Activated T-cell treated with anti-CD3 and anti-CD28 coated beads, Interleukin-2, amount 50 U/mL, for 1 hour (primary cell): ENCODE data around the gene CFAP74.
"Not testable (repeated sequence)": the region's sequence is repeated elsewhere in the genome, so short reads cannot be mapped to it uniquely, and the experiment has no call there.

Experiments
- DNase-seq: peaks from one replicate; pipeline ENCODE4 v3.0.0-alpha.2; 2020

The CFAP74 gene

DNA sequence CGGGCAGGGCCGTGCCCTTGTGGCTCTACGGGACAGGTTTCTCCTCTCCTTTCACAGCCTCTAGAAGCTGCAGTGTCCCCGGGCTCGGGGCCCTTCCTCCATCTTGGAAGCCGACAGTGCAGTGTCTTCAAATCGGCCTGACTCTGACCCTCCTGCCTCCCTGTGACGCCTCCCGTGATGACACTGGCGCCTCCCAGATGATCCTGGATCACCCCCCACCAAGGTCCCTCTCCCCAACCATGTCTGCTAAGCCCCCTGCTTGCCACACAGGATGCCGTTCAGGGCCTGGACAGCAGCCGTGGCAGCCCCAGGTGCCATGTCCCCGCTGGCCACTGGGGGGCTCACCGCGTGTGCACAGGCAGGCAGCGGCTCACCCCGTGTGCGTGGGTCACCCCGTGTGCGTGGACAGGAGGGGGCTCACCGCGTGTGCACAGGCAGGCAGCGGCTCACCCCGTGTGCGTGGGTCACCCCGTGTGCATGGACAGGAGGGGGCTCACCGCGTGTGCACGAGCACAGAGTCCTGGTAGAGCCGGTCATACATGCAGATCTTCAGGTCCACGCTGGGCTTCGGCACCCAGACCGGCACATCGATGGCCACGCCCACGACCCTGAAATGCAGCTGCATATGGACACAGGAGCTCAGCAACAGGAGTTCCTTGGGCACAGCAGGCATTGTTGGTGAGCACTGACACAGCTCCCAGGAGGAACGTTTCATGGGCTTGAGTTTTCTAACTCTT is 59.6 kb downstream of the CFAP74 start:
- DNase-seq: peak; percentile 71

DNA sequence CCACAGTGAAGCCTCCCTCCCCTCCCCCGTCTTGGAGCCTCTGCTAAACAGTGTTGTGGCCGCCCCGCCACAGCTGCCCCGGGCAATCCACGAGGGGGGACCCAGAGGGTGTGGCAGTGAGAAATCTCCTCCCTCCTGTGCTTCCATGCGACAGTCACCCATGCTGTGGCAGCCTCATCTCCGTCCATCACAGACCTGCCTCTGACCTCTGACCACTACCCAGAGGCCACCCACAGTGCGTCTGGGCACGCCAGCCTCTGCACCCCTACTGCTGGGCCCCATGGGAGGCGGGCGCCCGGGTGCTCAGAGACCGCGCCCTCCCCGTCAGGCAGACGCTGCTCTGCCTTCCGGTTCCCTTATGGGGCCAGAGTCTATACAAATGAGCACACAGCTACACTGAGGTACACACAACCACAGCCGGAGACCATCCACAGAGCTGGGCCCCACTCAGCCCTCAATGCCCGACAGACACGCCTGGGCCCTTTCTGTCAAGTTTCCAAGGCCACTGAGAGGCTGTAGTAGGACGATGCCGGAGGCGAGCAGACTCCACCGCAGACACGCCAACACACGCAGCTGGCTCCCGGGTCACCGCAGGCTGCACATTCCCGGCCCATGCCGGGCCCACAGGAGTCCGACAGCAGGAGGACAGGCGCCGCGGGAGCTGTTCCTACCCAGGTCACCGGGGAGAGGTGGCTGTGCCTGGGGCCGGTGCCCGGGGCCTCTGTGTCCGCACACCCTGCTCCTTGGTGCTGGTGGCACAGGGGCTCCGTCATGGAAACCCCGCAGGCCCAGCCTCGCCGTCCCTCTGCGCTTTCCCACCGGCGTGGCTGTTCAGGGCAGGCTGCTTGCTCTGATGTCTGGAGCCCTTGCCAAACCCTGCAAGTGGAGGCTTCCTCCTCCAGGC is 60.6 kb downstream of the CFAP74 start:
- DNase-seq: no peak

DNA sequence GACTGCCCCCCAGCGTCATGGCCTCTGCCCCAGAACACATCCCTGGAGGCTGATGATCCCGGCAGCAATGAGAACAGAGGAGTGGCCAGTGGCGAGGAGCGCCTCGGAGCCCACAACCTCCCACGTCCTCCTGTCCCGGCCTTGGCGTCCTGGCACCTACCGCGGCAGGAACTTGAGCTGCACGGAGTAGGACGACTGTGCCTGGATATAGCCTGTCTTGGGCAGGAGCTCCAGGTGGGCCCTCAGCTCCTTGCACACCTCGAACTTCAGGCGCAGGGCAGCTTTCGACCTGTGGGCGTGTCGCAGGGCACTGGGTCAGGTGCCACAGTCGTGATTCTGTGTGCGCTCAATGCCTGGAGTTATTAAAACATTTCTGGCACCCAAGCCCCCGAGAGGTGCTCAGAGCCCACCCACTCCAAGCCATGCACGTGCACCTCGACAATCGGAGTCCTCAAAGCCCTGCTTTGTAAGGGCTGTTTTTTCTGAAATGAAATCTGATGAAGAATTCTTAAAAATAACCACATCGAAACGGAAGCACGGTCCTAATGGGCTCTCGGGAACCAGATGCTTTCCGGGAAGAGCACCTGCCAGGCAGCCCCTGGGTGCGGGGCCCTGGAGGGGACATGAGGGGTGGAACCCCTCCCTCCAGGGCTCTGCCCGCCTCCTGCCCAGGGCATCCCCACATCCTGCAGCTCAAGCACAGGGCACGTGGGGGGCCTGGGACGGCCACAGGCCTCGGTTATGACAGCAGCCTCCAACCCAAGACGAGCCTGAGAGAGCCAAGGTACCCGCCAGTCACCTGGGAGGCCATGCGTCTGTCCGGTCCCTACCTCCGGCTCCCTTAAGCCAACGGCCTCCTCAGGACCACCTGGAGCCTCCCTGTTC is 61.5 kb downstream of the CFAP74 start:
- DNase-seq: no peak

DNA sequence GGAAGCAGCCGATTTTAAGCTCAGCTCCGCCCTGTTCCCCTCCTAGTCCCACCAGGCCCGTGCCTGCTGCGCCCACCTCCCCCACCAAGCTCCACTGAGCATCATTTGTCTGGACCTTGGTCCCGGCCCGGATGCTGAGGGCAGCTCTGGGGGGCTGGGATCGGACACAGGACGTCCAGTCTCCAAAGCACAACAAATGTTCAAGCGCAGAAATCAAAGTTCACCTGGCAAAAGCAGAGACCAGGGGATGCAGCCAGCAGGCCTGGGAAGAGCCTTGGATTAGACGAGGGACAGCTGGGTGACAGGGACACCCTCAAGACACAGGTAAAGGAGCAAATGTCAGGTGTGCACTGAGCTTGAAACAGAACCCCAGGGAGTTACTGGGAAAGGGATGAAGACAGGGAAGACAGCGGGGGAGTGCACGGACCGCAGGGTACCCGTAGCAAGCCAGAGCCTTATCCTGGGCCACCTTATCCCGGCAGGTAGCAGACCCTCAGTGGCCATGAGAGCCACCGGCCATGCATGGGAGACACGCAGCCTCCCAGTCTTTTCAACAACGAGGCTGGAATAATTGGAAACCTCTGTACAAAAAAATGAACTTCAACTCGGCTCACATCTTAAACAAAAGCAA is 62.3 kb downstream of the CFAP74 start:
- DNase-seq: no peak

DNA sequence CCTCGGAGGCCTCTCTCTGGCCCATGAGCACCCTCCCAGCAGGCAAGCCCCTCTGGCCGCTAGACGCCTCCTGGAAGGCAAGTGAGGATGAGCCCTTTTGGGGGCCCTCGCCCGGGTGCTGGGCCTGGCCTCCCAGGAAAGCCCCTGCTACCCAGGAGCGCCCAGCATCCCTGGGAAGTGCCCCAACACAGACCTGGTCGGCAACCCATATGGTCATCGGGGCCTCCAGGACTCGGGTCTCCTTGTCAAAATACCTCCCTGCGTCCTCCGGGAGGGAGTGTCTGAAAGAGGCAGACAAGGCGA is 63.5 kb downstream of the CFAP74 start:
- no peak for DNase-seq

DNA sequence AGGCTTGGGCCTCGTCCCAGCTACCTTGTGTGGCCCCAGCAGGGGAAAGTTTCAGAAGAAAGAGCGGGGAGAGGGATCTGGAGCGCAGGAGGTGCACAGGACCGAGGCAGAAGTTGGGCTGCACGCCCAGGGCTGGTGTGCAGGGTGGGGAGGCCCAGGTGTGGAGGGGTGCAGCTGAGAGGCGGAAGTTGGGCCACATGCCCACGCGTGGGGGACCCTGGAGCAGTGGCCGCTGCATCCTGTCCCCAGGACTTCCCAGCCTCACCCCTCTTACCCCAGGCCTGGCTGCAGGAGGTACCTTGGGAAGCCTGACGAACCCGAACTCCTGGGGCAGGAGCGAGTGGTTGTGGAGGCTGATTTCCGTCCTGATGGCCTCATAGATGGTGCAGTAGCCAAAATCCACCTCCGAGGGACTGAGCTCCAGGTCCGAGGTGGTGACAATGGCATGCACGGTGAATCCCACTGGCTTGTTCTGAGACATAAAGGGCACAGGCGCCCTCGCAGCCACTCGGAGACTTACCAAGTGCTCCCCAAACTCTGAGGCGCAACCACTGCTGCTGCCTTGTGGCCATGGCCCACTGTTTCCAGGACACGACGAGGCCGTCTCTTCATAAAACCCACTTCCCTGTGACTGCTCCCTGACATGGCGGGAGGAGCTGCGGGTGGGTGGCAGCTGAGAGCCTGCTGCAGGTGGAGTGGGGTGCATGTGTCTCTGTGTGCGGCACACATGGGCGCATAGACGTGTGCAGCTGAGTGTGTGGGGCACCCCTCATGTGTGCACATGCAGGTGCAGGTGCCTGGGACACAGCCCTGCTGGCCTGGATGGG is 64.1 kb downstream of the CFAP74 start:
- no peak for DNase-seq

DNA sequence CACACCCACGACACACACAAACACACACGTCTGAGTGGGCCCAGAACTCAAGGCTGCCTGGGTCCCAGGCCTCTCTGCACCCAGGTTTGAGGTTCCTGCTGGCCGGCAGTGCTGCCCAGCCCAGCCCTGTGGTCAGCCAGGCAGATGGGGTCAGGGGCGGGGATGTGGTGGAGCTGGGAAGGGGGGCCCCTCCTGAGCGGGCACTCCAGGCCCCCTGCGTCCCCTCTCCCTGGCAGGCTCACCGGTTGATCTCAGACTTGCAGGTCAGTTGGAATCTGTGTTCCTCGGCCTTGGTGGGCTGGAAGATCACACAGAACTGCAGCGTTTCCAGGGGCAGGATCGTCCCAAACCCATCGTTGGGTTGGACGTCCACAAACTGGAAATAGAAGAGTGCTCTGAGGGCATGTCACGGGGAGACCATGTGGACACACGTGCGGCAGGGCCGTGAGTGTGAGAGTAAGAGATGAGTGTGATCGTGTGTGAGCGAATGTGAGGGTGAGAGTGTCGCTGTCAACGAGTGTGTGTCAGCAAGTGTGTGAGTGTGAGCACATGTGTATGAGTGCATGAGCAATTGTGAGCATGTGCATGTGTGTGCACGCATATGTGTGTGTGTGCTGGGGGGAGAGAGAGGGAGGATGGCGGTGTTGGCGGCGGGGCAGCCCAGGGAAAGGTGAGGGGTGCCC is 64.8 kb downstream of the CFAP74 start:
- no peak for DNase-seq

DNA sequence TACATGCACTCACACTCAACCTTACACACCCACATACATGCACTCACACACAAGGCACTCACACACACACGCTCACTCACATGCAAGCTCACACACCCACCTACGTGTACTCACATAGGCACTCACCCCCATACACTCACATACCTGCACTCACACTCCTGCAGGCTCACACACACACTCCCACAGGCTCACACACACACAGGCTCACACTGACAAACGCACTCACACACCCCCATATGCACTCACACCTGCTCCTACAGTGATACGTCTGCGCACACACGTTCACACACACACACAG is 65.4 kb downstream of the CFAP74 start:
- DNase-seq: no peak

DNA sequence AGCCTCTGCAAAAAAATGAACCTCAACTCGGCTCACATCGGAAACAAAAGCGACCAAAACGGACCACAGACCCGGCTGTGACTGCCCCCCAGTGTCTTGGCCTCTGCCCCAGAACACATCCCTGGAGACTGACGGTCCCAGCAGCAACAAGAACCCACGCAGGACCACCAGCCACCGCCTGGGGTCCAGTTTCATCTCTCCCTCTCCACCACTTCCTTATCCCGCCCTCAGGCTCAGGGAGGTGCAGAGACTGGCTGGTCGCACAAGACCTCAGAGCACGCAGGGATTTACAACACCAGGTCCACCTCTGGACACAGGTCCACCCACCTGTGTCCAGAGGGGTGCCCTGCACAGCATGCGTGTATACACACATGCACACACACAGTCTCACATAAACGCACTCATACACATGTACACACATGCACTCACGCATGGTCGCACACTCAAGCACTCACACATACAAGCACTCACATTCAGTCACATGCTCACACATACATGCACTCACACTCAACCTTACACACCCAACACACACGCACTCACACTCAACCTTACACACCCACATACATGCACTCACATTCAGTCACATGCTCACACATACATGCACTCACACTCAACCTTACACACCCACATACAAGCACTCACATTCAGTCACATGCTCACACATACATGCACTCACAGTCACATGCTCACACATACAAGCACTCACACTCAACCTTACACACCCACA is 65.9 kb downstream of the CFAP74 start:
- DNase-seq: no peak

DNA sequence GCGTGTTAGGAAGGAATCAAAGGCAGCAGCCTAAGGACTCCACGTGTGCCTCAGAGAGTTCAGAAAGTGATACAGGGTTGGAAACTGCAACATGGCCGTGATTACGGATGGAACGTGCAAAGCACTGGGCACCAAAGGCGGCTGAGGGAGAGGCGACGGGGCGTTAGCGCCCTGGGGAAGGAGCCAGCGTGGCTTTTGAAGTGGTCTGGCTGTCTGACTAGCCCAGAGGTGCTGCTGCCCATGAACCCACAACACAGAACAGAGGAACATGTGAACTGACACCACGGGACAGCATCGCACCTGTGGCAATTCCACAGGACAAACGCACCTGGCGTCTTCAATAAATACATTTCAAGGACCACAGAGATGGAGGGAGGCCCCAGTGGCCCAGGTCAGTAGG is 66.5 kb downstream of the CFAP74 start:
- no peak for DNase-seq

DNA sequence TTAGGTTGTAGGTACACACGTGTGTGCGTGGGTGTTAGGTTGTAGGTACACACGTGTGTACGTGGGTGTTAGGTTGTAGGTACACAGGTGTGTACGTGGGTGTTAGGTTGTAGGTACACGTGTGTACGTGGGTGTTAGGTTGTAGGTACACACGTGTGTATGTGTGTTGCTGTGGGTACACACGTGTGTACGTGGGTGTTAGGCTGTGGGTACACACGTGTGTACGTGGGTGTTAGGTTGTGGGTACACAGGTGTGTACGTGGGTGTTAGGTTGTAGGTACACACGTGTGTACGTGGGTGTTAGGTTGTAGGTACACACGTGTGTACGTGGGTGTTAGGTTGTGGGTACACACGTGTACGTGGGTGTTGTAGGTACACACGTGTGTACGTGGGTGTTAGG is 68.7 kb downstream of the CFAP74 start:
- not testable (repeated sequence) for DNase-seq

DNA sequence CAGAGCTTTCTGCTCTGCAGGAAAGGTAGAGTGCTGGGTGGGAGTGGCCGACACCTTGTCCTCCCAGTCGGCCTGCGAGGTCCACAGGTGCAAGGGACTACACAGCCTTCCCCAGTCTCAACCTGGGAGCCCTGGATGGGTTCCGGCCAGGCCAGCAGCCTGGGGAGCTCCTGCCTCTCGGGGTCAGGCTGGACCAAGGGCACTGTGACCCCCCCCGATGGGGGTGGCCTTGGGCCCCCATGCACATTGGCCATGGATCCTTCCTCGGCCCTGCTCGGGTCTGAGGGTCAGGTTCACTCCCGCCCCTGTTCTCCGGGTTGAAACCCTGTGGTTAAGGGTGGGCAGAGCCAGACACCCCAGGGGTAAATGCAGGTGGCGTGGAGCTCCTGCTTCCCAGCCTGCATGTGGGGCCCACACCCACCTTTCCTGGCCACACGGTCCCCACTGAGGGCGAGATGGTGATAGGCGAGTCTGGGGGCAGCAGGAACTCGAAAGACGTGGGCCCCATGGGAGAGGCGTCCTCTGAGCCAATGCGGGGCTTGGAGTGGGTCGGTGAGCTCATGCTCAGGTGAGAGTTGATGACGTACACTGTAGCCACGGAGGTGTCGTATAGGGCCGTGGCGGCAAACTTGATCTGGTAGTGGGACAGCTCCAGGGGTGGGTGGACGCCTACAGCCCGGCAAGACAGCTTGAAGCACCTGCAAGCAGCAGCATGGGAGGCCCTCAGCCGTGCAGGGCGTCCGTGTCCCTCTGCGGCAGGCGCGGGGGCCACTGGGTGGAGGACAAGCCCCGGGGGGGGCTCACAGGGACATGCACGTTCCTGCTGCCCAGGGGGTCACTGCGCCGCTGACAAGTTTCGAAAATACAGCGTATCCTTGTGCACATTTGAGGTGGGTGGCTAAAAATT is 73.7 kb downstream of the CFAP74 start:
- no peak for DNase-seq

DNA sequence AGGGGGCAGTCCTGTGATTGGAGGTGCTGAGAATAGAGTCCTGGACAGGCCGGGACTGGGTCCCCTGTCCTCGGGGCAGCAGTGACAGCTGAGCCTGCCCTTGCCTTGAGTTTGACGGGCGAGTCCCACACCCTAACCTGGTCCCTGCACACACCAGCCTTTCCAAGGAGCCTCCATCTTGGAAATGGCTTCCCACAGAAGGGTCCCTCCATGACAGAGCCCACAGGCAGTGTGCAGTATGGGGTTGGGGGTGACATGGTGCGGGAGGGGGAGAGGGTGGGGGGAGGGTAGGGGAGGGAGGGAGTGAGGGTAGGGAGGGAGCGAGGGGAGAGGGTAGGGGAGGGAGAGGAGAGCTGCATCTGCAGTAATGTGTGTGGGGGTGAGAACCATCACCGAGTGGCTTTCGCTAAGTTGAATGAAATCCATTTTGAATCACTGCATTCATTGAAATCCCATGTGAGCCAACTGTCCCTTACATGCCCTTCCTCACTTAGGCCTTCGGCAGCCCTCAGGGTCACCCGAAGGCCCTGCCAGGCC is 74.4 kb downstream of the CFAP74 start:
- DNase-seq: no peak

DNA sequence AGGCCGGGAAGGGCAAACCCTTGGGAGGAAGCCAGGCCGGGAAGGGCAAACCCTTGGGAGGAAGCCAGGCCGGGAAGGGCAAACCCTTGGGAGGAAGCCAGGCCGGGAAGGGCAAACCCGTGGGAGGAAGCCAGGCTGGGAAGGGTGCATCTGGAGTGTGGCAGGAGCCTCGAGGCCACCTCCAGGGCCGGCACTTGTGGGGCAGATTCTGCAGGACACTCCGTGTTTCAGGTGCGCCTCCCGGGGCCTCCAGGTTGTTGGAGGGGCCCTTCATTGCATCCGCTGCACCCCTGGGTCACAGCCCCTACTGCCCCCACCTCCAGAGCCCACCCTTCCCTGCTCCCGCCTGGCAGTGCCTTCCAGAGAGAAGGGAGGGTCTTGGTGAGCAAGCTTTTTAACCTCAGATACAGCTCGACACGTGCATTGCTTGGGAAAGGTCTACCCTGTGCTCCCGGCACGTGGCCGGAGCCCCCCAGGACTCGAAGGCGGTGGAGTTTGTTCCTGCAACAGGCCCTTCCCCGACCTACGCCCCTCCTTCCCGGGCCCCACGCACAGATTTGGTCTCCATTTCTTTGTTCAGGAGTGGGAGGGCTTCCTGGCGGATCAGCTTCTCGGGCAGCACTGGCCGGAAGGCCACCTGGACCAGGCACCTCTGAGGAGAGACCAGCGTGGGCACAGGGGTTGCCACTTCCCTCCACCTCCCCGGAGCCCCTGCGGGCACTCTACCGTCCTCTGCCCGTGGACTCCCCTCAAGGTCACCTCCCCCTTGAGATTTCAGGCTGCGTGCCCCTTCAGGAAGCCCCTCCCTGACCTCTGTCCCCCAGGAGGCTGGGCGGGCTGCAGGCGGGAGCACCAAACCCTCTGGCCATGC is 75.1 kb downstream of the CFAP74 start:
- no peak for DNase-seq

DNA sequence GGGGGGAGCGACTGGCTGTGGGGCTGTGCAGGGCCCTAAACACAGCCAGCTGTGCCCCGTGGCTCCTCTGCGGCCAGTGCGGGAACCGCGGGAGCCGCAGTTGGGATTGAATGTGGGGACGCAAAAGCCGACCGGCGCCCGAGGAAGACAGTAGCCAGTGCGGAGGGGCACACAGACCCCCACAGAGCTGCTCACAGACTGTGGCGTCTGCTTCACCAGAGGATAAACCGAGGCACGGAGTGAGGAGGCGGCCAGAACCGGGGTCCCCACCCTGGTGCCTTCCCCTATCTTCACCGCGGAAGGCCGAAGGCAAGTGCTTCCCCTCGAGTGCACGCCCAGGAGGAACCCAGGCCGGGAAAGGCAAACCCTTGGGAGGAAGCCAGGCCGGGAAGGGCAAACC is 75.8 kb downstream of the CFAP74 start:
- DNase-seq: no peak

DNA sequence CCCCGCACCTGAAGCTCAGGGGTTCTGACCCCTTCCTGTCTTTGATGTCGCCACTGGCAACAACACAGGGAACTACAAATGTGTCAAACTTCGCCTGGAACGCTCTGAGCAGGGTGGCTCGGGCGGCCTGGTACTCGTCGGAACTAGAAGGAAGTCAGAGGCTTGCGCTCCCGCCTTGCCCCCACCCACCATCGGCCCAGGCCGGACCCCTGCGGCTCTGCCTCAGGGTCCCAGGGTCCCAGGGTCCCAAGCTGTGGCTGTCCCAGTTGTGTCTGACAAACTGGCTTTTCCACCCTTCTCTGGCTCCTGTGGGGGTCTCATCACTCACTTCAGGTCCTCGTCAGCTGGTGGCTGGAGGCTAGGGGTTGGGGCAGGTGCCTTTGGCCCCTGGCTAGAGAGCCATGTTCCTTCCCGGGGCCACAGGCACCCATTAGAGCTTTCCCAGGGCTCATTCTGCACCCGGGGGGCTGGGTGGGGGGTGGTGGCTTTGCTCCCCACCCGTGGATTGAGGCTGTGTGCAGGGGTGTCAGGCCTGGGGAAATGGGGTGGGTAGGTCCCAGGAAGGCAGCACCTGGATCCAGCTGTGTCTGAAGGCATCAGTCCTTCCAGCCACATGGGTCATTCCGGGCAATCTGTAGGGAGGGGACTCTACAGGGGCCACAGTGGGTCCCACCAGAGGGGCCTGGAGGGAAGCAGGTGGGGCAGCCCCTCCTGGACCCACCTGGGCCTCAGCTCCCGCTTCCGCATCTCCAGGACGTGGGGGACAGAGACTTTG is 76.5 kb downstream of the CFAP74 start:
- DNase-seq: no peak

DNA sequence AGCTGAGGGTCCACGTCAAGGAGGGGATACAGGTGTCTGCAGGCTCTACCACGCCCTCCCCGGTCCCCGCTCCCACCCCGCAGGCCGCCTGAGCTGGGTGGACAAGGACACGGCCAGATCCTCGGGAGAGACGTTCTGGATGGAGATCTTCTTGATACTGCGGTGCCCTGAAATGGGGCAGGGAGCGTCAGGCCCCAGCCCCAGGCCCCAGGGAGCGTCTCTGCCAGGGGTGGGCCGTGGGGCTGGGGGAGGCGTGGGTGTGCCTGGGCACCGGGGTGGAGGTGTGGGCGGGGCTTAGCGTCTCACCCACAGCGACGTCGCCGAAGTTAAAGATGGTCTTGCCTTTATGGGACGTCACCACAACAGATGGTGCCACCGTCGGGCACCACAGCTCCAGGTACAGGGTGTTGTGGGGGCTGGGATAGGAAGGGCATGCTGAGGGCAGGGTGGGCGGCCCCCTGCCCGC is 77.2 kb downstream of the CFAP74 start:
- no peak for DNase-seq
